Muscle layer of colon (tissue), 2 donors: ENCODE measurements around the gene CAPZB.
A peak's percentile ranks its signal among the peaks of the same experiment; 100 is the strongest.

Experiments used
- H3K27ac ChIP-seq: one replicate; pipeline ENCODE4 v1.7.0; 2013; ENCODE audit warnings: low read depth, mild to moderate bottlenecking, low read length, moderate library complexity
- H3K27me3 ChIP-seq, 2 donors: one replicate each; pipeline ENCODE4 v1.7.0; 2013; ENCODE audit warnings: low read length in 2 of 2, mild to moderate bottlenecking in 2 of 2; ENCODE audit not compliant: insufficient read depth in 2 of 2, control insufficient read depth in 1 of 2
- H3K36me3 ChIP-seq: one replicate; pipeline ENCODE4 v1.7.0; 2013; ENCODE audit warnings: mild to moderate bottlenecking, low read length; ENCODE audit not compliant: insufficient read depth
- H3K4me1 ChIP-seq: one replicate; pipeline ENCODE4 v1.7.0; 2013; ENCODE audit warnings: mild to moderate bottlenecking, low read length; ENCODE audit not compliant: insufficient read depth
- H3K4me3 ChIP-seq, 2 donors: one replicate each; pipeline ENCODE4 v1.7.0; 2013; ENCODE audit warnings: low read length in 2 of 2, low read depth in 1 of 2, mild to moderate bottlenecking in 1 of 2, moderate library complexity in 1 of 2
- H3K9ac ChIP-seq: one replicate; pipeline ENCODE4 v1.7.0; 2013; ENCODE audit warnings: low read length
- H3K9me3 ChIP-seq: one replicate; pipeline ENCODE4 v1.7.0; 2013; ENCODE audit warnings: mild to moderate bottlenecking, low read length
- donor health status: abdominal sarcoma.
- donor health status: Adenocarcinoma of cecum.

CAPZB gene

DNA sequence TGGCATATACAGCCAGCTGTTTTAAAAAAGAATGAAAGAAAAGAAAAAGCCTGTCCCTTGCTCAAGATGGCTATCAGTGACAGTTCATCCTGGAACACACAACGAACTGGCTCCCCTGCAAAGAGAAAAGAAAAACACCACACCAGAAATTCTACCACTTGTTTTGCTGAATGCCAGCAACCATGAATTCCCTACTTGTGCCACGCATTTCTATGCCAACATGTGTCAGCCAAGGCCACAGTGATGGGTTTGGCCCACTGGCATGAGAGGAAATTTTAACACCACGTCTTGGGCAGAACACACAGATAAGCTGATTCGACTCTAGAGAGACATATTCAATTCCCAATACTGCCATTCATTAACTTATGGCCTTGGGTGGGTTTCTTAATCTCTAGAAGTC lies 64.0 kb downstream of the CAPZB start:
- Histone ChIP-seq H3K27ac (peak overlapping the region; percentile 37), H3K9ac (no peak overlapping the region), H3K4me3 (no peak overlapping the region), H3K9me3 (no peaks in the 10 kb centered on the region), H3K27me3 (no peaks in the 10 kb centered on the region), H3K36me3 (peaks cover 12% of the 10 kb centered on the region), H3K4me1 (peaks cover 95% of the 10 kb centered on the region)

DNA sequence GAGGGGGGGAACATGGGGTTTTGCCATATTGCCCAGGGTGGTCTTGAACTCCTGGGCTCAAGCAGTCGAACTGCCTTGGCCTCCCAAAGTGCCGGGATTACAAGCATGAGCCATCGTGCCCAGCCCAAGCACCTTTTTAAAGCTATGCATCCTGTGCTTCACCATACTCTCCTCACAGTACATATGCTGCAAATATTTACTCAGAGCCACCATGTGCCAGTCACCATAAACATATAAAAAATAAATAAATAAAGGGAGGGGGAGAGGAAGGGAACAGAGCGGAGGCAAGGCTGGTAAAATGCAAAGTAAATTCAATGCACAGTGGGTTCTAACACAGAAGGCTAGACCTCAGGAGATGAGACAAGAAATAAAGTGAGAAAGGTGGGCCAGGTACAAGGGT lies 64.7 kb downstream of the CAPZB start:
- Histone ChIP-seq H3K27me3 (no peaks in the 10 kb centered on the region), H3K9me3 (no peaks in the 10 kb centered on the region), H3K36me3 (peaks cover 12% of the 10 kb centered on the region), H3K4me3 (no peak overlapping the region), H3K9ac (no peak overlapping the region), H3K27ac (peak overlapping the region; percentile 31), H3K4me1 (peaks cover 95% of the 10 kb centered on the region)

DNA sequence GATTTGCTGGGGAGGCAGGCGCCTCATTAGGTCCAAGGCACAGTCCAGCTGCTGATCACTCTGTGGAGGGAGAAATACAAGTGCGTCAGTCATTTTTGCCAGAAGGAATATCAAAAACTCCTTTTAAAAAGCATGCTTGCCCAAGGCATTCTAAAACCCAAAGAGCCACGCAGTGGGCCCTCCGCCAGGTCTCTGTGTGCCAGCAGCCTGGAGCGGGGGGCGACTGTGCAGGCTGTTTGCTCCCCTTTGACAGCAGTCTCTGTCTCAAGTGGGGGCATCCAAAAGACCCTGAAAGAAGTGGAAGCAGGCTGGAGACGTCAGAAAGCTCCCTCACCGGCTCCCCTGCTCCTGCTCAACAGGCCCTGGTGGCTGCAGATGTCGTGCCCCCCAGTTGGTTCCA lies 65.6 kb downstream of the CAPZB start:
- Histone ChIP-seq H3K27ac (peak overlapping the region; percentile 76), H3K9me3 (no peaks in the 10 kb centered on the region), H3K4me3 (no peak overlapping the region), H3K4me1 (peaks cover 95% of the 10 kb centered on the region), H3K27me3 (no peaks in the 10 kb centered on the region), H3K36me3 (peaks cover 12% of the 10 kb centered on the region), H3K9ac (no peak overlapping the region)

DNA sequence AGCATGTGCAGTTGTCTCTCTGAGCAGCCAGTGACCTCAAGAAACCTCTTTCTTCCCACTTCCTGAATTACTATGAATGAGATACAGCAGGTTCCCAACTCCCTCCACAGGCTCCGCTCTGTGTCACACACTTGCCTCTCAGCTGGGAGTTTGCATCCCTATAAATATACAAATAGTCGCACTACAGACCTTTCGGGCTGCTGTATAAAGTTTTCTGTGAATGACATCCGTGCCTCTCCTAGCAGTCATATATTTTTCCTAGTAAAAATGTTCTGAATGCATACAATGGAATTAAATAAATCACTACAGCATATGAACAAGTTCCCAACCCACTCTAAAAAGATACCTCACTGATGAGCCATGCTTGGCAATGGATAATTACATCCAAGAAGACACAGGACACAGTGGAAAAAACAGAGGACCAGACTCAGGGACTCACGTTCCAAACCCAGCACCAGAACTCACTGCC lies 66.8 kb downstream of the CAPZB start:
- Histone ChIP-seq H3K9me3 (no peaks in the 10 kb centered on the region), H3K27me3 (no peaks in the 10 kb centered on the region), H3K36me3 (peaks cover 12% of the 10 kb centered on the region), H3K4me3 (no peak overlapping the region), H3K27ac (peak overlapping the region; percentile 76), H3K9ac (no peak overlapping the region), H3K4me1 (peaks cover 95% of the 10 kb centered on the region)

GRCh38 chr1:19416921-19417470 lies 68.3 kb downstream of the CAPZB start:
- Histone ChIP-seq H3K4me1 (peaks cover 96% of the 10 kb centered on the region), H3K27ac (peak overlapping the region; percentile 81), H3K9me3 (no peaks in the 10 kb centered on the region), H3K36me3 (peaks cover 12% of the 10 kb centered on the region), H3K4me3 (no peak overlapping the region), H3K9ac (no peak overlapping the region), H3K27me3 (no peaks in the 10 kb centered on the region)

- no peak overlapping the region for H3K9ac ChIP-seq
- no peaks in the 10 kb centered on the region for H3K9me3 ChIP-seq
- peak overlapping the region; percentile 81 for H3K27ac ChIP-seq
- H3K27me3 ChIP-seq: no peaks in the 10 kb centered on the region
- H3K4me3 ChIP-seq: no peak overlapping the region
- H3K4me1 ChIP-seq: peaks cover 97% of the 10 kb centered on the region
- H3K36me3 ChIP-seq: peaks cover 12% of the 10 kb centered on the region
Measured at GRCh38 chr1:19416145-19416544, 69.2 kb downstream of the CAPZB start.

GRCh38 chr1:19414515-19415121 lies 70.7 kb downstream of the CAPZB start:
- Histone ChIP-seq H3K9me3 (no peaks in the 10 kb centered on the region), H3K9ac (no peak overlapping the region), H3K4me3 (no peak overlapping the region), H3K27ac (peak overlapping the region; percentile 81), H3K4me1 (peaks cover 90% of the 10 kb centered on the region), H3K27me3 (no peaks in the 10 kb centered on the region), H3K36me3 (peaks cover 15% of the 10 kb centered on the region)

- Histone ChIP-seq H3K4me3 (no peak overlapping the region), H3K36me3 (peaks cover 10% of the 10 kb centered on the region), H3K9ac (no peak overlapping the region), H3K27ac (peak overlapping the region; percentile 81), H3K9me3 (no peaks in the 10 kb centered on the region), H3K4me1 (peaks cover 86% of the 10 kb centered on the region), H3K27me3 (no peaks in the 10 kb centered on the region)
Measured at GRCh38 chr1:19413999-19414398, 71.3 kb downstream of the CAPZB start.

DNA sequence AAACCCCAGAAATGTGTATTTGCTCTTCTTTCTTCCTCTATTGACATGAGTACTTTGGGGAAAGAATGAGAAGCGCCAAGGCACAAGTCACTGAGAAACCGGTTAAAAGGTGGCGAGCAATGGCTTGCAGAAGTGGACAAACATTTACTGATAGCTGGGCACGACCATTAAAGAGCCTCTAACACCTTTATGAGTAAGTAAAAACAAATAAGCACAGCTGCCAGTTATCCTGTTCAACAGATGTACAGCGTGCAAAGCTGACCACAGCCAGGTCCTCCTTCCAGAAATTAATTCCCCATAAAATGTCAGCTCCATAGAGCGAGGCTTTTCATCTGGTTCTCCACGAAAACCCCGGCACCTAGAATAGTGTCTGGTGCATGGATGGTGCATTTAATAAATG lies 72.7 kb downstream of the CAPZB start:
- Histone ChIP-seq H3K4me3 (no peak overlapping the region), H3K4me1 (peaks cover 84% of the 10 kb centered on the region), H3K9ac (no peak overlapping the region), H3K27ac (peak overlapping the region; percentile 45), H3K27me3 (no peaks in the 10 kb centered on the region), H3K9me3 (no peaks in the 10 kb centered on the region), H3K36me3 (peaks cover 15% of the 10 kb centered on the region)

DNA sequence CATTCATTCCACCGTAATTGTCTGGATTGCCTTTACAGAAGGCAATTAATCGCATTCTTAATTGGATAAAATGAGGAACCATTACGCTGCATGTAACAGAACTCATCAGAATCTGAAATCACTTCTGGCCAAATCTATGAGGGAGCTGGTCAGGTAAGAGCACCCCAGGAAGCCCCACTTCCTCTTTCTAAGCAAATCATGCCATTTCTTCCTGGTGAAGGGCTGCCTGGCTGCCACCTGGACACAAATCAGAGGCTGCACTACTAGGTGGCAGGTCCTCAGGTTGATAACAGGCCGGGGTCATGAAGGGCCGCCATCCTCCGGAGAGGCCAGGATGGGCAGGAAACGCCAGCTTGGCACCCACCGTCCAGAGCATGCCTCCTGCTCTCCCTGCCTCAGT lies 73.7 kb downstream of the CAPZB start:
- Histone ChIP-seq H3K4me1 (peaks cover 84% of the 10 kb centered on the region), H3K9me3 (no peaks in the 10 kb centered on the region), H3K9ac (no peak overlapping the region), H3K27me3 (no peaks in the 10 kb centered on the region), H3K4me3 (no peak overlapping the region), H3K36me3 (peaks cover 23% of the 10 kb centered on the region), H3K27ac (no peak overlapping the region)

- Histone ChIP-seq H3K4me1 (peaks cover 84% of the 10 kb centered on the region), H3K36me3 (peaks cover 25% of the 10 kb centered on the region), H3K4me3 (no peak overlapping the region), H3K27me3 (no peaks in the 10 kb centered on the region), H3K27ac (no peak overlapping the region), H3K9me3 (no peaks in the 10 kb centered on the region), H3K9ac (no peak overlapping the region)
Measured at GRCh38 chr1:19410393-19410792, 74.9 kb downstream of the CAPZB start.
